Loucy (cell line): ENCODE data around the gene PIGO.

Experiments
- H2AFZ ChIP-seq: fragments of 200-600 bp; sonication (generic); 2 replicates; pipeline ENCODE4 v1.6.0; 2016; ENCODE audit warnings: antibody characterized with exemption, mild to moderate bottlenecking, low read length, moderate library complexity
- H3F3A ChIP-seq: fragments of 200-600 bp; 2 replicates; pipeline ENCODE4 v1.6.0; 2016; ENCODE audit warnings: antibody characterized with exemption, low read depth, mild to moderate bottlenecking
- H3K27me3 ChIP-seq: fragments of 200-600 bp; sonication (generic); 2 replicates; pipeline ENCODE4 v1.6.1; 2014; ENCODE audit warnings: low read length, mild to moderate bottlenecking; ENCODE audit not compliant: insufficient read depth, poor library complexity, severe bottlenecking
- H3K36me3 ChIP-seq: fragments of 200-600 bp; sonication (generic); 2 replicates; pipeline ENCODE4 v1.6.1; 2016; ENCODE audit warnings: low read length; ENCODE audit not compliant: insufficient read depth
- H3K4me1 ChIP-seq: fragments of 200-600 bp; sonication (generic); 2 replicates; pipeline ENCODE4 v1.5.1; 2014; ENCODE audit warnings: low read length, mild to moderate bottlenecking; ENCODE audit not compliant: insufficient read depth, poor library complexity, severe bottlenecking
- H3K4me2 ChIP-seq: fragments of 200-600 bp; sonication (generic); 2 replicates; pipeline ENCODE4 v1.6.0; 2014; ENCODE audit warnings: antibody characterized with exemption, low read length, low read depth, mild to moderate bottlenecking; ENCODE audit not compliant: poor library complexity, severe bottlenecking
- H3K4me3 ChIP-seq: fragments of 200-600 bp; sonication (generic); 2 replicates; pipeline ENCODE4 v1.5.1; 2014; ENCODE audit warnings: low read length, mild to moderate bottlenecking, mixed read lengths; ENCODE audit not compliant: poor library complexity, severe bottlenecking
- H3K79me2 ChIP-seq: fragments of 200-600 bp; sonication (generic); 2 replicates; pipeline ENCODE4 v1.6.1; 2014; ENCODE audit warnings: low read length; ENCODE audit not compliant: insufficient read depth
- H3K9ac ChIP-seq: fragments of 200-600 bp; sonication (generic); 2 replicates; pipeline ENCODE4 v1.6.0; 2014; ENCODE audit warnings: mild to moderate bottlenecking, low read depth, low read length, moderate library complexity; ENCODE audit not compliant: poor library complexity, severe bottlenecking
- H3K9me2 ChIP-seq: fragments of 200-600 bp; sonication (generic); replicated peaks from 2 replicates; pipeline ENCODE4 v1.6.1; 2016; ENCODE audit warnings: low read depth, low read length, mixed read lengths
- H3K9me3 ChIP-seq: fragments of 200-600 bp; sonication (generic); 2 replicates; pipeline ENCODE4 v1.6.1; 2014; ENCODE audit warnings: mild to moderate bottlenecking, antibody characterized with exemption, low read length, low read depth; ENCODE audit not compliant: insufficient read depth
- H4K20me1 ChIP-seq: fragments of 200-600 bp; sonication (generic); 2 replicates; pipeline ENCODE4 v1.6.0; 2014; ENCODE audit warnings: antibody characterized with exemption, low read length, mild to moderate bottlenecking; ENCODE audit not compliant: insufficient read depth, poor library complexity, severe bottlenecking
- EZH2phosphoT487 ChIP-seq: fragments of 200-600 bp; IDR thresholded peaks from 2 replicates; pipeline ENCODE4 v1.6.1; 2018; ENCODE audit warnings: antibody characterized with exemption, mild to moderate bottlenecking, moderate library complexity, borderline replicate concordance
- TF ChIP-seq, protein P1 (sequence below): fragments of 200-600 bp; sonication (generic); conservative IDR thresholded peaks from 2 replicates; pipeline ENCODE4 v1.5.1; 2014; ENCODE audit warnings: mild to moderate bottlenecking, antibody characterized with exemption, low read length

PIGO gene

DNA sequence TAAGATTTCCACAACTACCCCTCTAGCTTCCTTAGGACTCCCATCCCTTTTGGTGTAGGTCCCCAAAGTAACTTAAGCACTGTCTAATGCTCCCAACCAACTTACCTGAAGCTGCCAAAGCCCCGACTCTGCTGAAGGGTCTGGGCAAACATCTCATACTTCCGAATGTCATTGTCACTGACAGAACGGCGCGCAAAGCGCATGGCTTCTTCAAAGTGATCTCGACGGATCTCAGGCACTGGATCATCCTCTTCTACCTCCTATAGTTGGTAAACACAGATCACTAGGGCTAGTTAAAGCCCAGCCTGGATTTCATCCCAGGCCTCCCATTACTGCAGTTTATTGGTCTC is 39.1 kb downstream of the PIGO start:
- no peaks in the 10 kb centered on the region for H3K27me3 ChIP-seq
- H3K9ac ChIP-seq = no peak overlapping the region
- H3K9me2 ChIP-seq = no peaks in the 10 kb centered on the region
- no peak overlapping the region for H3K4me3 ChIP-seq
- H2AFZ ChIP-seq = no peak overlapping the region
- no peaks in the 10 kb centered on the region for H3F3A ChIP-seq
- H3K79me2 ChIP-seq = no peaks in the 10 kb centered on the region; the same call in 1 of the 2 replicates
- no peaks in the 10 kb centered on the region for H4K20me1 ChIP-seq
- H3K4me1 ChIP-seq = no peaks in the 10 kb centered on the region
- peaks cover 70% of the 10 kb centered on the region for H3K36me3 ChIP-seq
- H3K4me2 ChIP-seq = no peak overlapping the region
- TF ChIP-seq, protein P1, sequence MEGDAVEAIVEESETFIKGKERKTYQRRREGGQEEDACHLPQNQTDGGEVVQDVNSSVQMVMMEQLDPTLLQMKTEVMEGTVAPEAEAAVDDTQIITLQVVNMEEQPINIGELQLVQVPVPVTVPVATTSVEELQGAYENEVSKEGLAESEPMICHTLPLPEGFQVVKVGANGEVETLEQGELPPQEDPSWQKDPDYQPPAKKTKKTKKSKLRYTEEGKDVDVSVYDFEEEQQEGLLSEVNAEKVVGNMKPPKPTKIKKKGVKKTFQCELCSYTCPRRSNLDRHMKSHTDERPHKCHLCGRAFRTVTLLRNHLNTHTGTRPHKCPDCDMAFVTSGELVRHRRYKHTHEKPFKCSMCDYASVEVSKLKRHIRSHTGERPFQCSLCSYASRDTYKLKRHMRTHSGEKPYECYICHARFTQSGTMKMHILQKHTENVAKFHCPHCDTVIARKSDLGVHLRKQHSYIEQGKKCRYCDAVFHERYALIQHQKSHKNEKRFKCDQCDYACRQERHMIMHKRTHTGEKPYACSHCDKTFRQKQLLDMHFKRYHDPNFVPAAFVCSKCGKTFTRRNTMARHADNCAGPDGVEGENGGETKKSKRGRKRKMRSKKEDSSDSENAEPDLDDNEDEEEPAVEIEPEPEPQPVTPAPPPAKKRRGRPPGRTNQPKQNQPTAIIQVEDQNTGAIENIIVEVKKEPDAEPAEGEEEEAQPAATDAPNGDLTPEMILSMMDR = no peak
- no peak for TF ChIP-seq EZH2phosphoT487
- H3K9me3 ChIP-seq = no peaks in the 10 kb centered on the region

DNA sequence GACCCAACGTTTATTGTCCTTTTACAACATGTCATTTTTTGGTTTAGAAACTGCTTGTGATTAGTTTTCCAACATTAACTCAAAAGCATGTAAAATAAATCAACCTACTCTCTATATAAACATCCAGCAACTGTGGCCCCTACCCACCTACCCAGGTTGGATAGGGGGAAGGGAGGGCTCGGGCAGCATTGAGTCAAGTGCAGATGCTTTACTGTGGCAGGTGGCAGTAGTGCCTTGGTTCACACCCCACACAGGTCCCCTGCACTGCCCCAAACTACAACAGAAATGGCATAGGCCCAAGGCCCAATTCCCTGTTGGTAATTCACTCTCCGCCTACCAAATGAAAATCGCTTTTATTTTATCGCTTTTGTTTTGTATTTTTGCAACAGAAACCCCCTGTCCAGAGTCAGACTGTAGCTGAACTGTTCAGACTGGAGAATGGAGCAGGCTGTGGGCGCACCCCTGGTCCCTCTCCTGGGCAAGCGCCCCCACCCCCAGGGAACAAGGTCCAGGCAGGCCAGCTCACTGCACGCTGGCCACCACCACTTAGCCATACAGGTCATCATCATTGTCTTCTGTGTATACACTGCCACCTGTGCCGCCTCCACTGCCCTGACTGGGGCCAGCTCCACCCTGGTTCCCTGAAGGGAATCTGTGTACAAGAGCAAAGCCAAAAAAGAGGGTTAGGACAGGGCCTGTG is 39.7 kb downstream of the PIGO start:
- Histone ChIP-seq H3K79me2 (no peaks in the 10 kb centered on the region), H2AFZ (no peak overlapping the region), H3K9me2 (no peaks in the 10 kb centered on the region), H3K36me3 (peaks cover 65% of the 10 kb centered on the region), H4K20me1 (no peaks in the 10 kb centered on the region), H3K9me3 (no peaks in the 10 kb centered on the region), H3K9ac (no peak overlapping the region), H3K27me3 (no peaks in the 10 kb centered on the region), H3F3A (no peaks in the 10 kb centered on the region), H3K4me2 (no peak overlapping the region), H3K4me3 (no peak overlapping the region), H3K4me1 (no peaks in the 10 kb centered on the region)
- no peak for TF ChIP-seq EZH2phosphoT487
- TF ChIP-seq, protein P1 = no peak

DNA sequence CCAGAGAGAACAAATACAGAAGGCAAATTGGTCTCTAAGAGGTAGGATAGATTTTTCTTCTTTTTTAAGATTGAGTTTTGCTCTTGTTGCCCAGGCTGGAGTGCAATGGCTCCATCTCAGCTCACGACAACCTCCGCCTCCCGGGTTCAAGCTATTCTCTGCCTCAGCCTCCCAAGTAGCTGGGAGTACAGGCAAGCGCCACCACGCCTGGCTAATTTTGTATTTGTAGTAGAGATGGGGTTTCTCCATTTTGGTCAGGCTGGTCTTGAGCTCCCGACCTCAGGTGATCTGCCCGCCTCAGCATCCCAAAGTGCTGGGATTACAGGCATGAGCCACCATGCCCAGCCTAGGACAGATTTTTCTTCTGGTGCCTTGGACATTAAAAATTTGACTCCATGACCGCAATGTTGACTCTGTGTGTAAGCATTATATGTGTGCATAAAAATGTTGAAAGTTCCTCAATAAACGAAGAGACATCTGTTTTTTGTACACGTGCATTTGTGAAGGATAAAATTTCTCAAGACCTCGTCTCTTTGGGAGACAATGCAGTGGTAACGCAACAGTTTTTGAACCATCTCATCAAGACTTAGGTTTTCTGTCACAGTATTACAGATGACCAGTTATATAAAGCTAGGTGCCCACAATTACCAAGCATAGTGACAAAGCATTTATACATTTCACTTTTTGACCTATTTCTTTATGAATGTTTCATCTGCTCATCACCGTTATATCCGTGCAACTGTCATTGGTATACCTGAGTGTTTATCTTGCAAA is 41.3 kb downstream of the PIGO start:
- no peak for TF ChIP-seq EZH2phosphoT487
- TF ChIP-seq, protein P1 = no peak
- H3K9me2 ChIP-seq = no peaks in the 10 kb centered on the region

More for the DNA sequence above, 41.3 kb downstream of the PIGO start:
- Histone ChIP-seq H2AFZ (no peak overlapping the region), H3K9me3 (no peaks in the 10 kb centered on the region), H4K20me1 (no peaks in the 10 kb centered on the region), H3F3A (no peaks in the 10 kb centered on the region), H3K36me3 (peaks cover 48% of the 10 kb centered on the region), H3K4me2 (no peak overlapping the region), H3K9ac (no peak overlapping the region), H3K4me1 (peaks cover 4% of the 10 kb centered on the region), H3K27me3 (no peaks in the 10 kb centered on the region), H3K79me2 (no peaks in the 10 kb centered on the region), H3K4me3 (no peak overlapping the region)
